Uterus (tissue), 4 donors: ENCODE measurements around the gene PNMA8C. TPM values are rescaled to one million over a fixed set of nuclear protein-coding genes. Genes with fewer than 3 reads are reported as not detected.
A peak's percentile ranks its signal among the peaks of the same experiment; 100 is the strongest.

Experiments used
- DNase-seq, 2 donors: peaks; one replicate each; pipeline ENCODE4 v3.0.0-alpha.2; 2019 to 2020
- H3K27ac ChIP-seq, 2 donors: fragments of 200-600 bp; sonication (generic); 1 replicate in 1 of 2; 2 replicates in 1 of 2; pipeline ENCODE4 v1.5.1; 2016 to 2018
- H3K27me3 ChIP-seq, 2 donors: fragments of 200-600 bp; sonication (generic); one replicate each; pipeline ENCODE4 v1.5.1; 2018 to 2019; ENCODE audit warnings: control low read depth in 1 of 2
- H3K36me3 ChIP-seq, 2 donors: fragments of 200-600 bp; sonication (generic); one replicate each; pipeline ENCODE4 v1.5.1; 2019; ENCODE audit warnings: control low read depth in 1 of 2
- H3K4me1 ChIP-seq, 2 donors: fragments of 200-600 bp; sonication (generic); one replicate each; pipeline ENCODE4 v1.5.1; 2018 to 2019; ENCODE audit warnings: control low read depth in 1 of 2
- H3K4me3 ChIP-seq, 2 donors: fragments of 200-600 bp; sonication (generic); 1 replicate in 1 of 2; 2 replicates in 1 of 2; pipeline ENCODE4 v1.5.1; 2018 to 2019; ENCODE audit warnings: mild to moderate bottlenecking in 1 of 2
- H3K9me3 ChIP-seq, 2 donors: fragments of 200-600 bp; sonication (generic); one replicate each; pipeline ENCODE4 v1.5.1; 2019; ENCODE audit warnings: control low read depth in 1 of 2
- POLR2A ChIP-seq, 2 donors: fragments of 450-650 bp; IDR thresholded peaks; one replicate each; pipeline ENCODE4 v1.6.1; 2016; ENCODE audit warnings: antibody characterized with exemption in 2 of 2, mild to moderate bottlenecking in 1 of 2, moderate library complexity in 1 of 2
- intact Hi-C: fragments of 100-400 bp; cut with DNase I; formaldehyde crosslinking; loops from one replicate; pipeline ENCODE4 v1.15.1; 2023; ENCODE audit warnings: low total_unique reads
- total RNA-seq, 4 donors: library from RNA; depleted of rRNA in 3 of 4; stranded (reverse); fragments of >200 nt in 3 of 4; gene quantifications; one replicate each; pipeline versions ENCODE4 v1.1.0 to v1.2.4, GENCODE V29; 2014 to 2023
- TF ChIP-seq, protein P1 (sequence below), 4 experiments: fragments of 200-600 bp in 2 of 4; fragments of 450-650 bp in 2 of 4; sonication (generic) in 2 of 4; IDR thresholded peaks; one replicate each; pipeline ENCODE4 v1.5.1; 2016 to 2019; ENCODE audit warnings: antibody characterized with exemption in 4 of 4, mild to moderate bottlenecking in 2 of 4, moderate library complexity in 1 of 4
- donor health status: DM: yes; HTN: yes; CAD: no.

Gene PNMA8C
- total RNA-seq, 4 donors from 2014 or later: under 0.01 to 3.7 (median 0.73) TPM; not detected in 1

DNA sequence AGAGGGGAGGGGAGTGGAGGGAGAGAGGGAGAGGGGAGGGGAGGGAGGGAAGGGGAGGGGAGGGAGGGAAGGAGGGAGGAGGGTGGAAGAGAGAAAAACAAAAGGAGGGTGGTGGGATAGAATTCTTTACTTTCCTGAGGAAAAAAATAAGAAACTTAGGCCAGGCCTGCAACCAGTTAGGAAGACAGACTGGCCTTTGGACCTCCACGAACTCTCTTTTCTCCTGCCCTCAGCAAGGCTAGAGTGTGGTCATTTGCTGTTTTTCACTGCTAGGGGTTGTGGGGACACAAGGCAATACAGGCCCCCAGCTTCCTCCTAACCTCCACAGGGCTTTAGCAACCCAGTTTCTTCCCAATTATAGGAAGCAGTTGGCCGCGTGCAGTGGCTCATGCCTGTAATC is 19.5 kb downstream of the PNMA8C start:
- Histone ChIP-seq H3K27me3 (no peaks in the 10 kb centered on the region), H3K27ac (peak overlapping the region; percentile 25 to 78)

DNA sequence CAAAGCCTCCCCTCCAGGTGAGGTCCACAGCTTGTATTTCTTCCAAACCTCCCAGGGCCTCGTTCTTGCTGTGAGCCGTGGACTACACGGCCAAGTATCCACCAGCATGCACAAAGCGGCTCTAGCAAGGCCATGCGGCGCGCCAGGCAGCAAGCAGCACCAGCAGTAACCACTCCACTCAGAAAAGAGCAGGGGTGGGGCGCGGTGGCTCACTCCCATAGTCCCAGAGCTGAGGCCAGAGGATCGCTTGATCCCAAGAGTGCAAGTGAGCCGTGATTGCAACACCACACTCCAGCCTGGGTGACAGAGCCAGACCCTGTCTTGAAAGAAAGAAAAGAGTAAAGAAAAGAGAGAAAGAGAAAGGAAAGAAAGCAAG is 20.1 kb downstream of the PNMA8C start:
- H3K4me1 ChIP-seq: peaks cover 0 to 6% of the 10 kb centered on the region in 2 donors
- no peaks in the 10 kb centered on the region for H3K9me3 ChIP-seq
- H3K36me3 ChIP-seq: no peaks in the 10 kb centered on the region
- DNase-seq: peak; percentile 83 to 85
- TF ChIP-seq POLR2A (IDR thresholded peaks at IDR 0.05): no peak
- TF ChIP-seq, protein P1, sequence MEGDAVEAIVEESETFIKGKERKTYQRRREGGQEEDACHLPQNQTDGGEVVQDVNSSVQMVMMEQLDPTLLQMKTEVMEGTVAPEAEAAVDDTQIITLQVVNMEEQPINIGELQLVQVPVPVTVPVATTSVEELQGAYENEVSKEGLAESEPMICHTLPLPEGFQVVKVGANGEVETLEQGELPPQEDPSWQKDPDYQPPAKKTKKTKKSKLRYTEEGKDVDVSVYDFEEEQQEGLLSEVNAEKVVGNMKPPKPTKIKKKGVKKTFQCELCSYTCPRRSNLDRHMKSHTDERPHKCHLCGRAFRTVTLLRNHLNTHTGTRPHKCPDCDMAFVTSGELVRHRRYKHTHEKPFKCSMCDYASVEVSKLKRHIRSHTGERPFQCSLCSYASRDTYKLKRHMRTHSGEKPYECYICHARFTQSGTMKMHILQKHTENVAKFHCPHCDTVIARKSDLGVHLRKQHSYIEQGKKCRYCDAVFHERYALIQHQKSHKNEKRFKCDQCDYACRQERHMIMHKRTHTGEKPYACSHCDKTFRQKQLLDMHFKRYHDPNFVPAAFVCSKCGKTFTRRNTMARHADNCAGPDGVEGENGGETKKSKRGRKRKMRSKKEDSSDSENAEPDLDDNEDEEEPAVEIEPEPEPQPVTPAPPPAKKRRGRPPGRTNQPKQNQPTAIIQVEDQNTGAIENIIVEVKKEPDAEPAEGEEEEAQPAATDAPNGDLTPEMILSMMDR (IDR thresholded peaks at IDR 0.05): no peak
- peak overlapping the region in 1 of 2 donors; percentile 28 for H3K4me3 ChIP-seq
- intact Hi-C loops: no loop called here
- H3K27ac ChIP-seq: peak overlapping the region; percentile 25 to 78
- H3K27me3 ChIP-seq: no peaks in the 10 kb centered on the region

More for the DNA sequence above, 19.5 kb downstream of the PNMA8C start:
- Histone ChIP-seq H3K36me3 (no peaks in the 10 kb centered on the region), H3K4me1 (peaks cover 0 to 6% of the 10 kb centered on the region in 2 donors), H3K4me3 (no peak overlapping the region), H3K9me3 (no peaks in the 10 kb centered on the region)
- intact Hi-C loops: no loop called here
- no peak for DNase-seq
- TF ChIP-seq, protein P1 (IDR thresholded peaks at IDR 0.05): no peak
- TF ChIP-seq POLR2A (IDR thresholded peaks at IDR 0.05): no peak

DNA sequence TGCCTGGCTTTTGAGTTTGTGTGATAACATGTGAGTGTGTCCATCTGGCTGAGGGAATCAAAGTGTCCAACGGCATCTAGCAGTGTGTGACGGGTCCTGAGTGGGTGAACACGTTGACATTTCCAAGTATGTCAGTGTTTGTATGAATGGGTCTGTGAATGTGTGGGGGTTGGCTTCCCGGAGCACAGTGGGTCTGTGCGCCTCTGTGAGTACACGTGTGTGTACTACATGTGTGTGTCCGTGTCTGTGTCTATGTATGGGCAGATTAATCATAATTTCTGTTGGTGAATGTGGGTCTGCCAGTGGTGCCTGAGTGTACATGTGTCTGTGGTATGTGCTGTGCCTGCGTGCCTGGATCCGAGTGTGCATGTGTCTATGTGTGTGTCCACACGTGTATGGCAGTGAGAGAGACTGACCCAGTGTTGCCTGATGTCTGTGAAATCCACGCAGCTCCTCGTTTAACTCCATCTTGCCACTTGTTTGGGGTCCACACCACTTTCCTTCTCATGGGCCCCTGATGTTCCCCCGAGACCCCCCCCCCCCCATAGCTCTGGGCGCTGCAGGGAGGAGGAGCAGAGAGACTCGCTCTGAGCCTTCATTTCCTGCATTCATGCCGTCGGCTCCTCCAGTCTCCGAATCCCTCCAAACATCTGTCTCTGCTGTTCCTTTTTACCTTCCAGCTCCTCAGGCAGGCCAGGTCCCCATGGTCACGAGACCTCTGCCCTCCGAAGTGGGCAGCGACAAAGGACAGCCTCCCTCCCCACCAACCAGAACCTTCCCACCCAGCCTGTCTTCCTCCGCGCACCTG is 20.7 kb downstream of the PNMA8C start:
- H3K4me3 ChIP-seq: peak overlapping the region in 1 of 2 donors; percentile 28
- no peaks in the 10 kb centered on the region for H3K36me3 ChIP-seq
- H3K4me1 ChIP-seq: peaks cover 0 to 6% of the 10 kb centered on the region in 2 donors
- intact Hi-C loops: no loop called here
- TF ChIP-seq POLR2A (IDR thresholded peaks at IDR 0.05): no peak
- TF ChIP-seq, protein P1 (IDR thresholded peaks at IDR 0.05): no peak
- H3K27ac ChIP-seq: peak overlapping the region; percentile 25 to 78
- H3K27me3 ChIP-seq: no peaks in the 10 kb centered on the region
- no peak for DNase-seq
- no peaks in the 10 kb centered on the region for H3K9me3 ChIP-seq

DNA sequence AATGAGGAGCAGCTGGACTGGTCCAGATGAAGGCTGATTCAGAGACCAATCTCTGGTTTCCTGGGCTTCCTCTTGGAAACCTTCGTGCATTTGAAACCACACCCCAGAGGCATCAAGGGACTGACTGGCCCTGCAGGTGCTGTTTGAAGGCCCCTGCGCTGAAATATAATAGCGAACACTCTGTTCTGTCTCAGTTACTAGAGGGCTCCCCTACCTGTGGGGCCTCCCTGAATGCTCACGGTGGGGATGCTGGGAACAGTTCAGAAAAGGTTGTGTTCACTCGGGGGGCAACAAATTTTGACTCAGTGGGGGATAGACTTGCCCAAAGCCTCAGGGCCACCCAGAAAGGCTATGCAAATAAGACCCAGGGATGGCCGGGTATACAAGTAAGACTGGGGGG is 21.8 kb downstream of the PNMA8C start:
- H3K36me3 ChIP-seq: no peaks in the 10 kb centered on the region
- H3K4me1 ChIP-seq: peaks cover 0 to 6% of the 10 kb centered on the region in 2 donors
- H3K27ac ChIP-seq: no peak overlapping the region
- intact Hi-C loops: no loop called here
- H3K4me3 ChIP-seq: no peak overlapping the region
- no peaks in the 10 kb centered on the region for H3K27me3 ChIP-seq
- TF ChIP-seq POLR2A (IDR thresholded peaks at IDR 0.05): no peak
- TF ChIP-seq, protein P1 (IDR thresholded peaks at IDR 0.05): no peak
- DNase-seq: no peak
- H3K9me3 ChIP-seq: no peaks in the 10 kb centered on the region

DNA sequence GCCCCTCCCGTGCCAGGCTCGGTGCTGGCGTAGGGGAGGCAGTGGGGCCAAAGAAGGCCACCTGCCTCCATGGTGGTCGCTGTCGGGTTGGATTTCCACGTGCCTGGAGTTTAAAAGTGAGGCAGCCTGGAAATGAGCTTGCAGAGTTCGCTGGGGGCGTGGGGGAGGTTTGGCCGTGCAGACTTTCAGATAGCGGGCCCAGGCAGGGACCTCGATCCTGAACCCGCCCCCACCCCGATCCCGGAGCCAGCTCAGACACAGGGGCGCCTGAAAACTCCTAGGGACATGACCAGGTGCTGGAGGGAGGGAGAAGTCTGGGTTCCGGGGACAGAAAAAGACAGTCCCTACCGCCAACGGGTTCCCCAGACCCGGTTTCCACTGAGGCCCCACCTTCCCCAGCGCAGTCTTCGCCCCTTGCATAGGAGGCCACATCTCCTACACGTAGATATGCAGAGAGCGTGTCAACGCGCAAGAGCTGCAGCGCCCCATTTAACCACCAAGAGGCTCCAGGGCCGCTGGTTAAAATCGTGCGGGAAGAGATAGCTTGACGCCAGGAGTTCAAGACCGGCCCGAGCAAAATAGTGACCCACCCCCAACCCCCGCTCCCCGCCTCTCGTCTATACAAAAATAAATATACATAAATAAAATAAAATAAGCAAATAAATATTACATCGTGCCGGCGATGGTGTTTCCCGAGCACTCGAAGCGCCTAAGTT is 23.8 kb downstream of the PNMA8C start:
- Histone ChIP-seq H3K27me3 (no peaks in the 10 kb centered on the region), H3K27ac (peak overlapping the region; percentile 70 to 84), H3K36me3 (no peaks in the 10 kb centered on the region), H3K9me3 (no peaks in the 10 kb centered on the region), H3K4me1 (peaks cover 0 to 6% of the 10 kb centered on the region in 2 donors), H3K4me3 (peak overlapping the region; percentile 33 to 41)
- TF ChIP-seq POLR2A (IDR thresholded peaks at IDR 0.05): no peak
- TF ChIP-seq, protein P1 (IDR thresholded peaks at IDR 0.05): peak in 1 of 4 experiments; percentile 18
- peak in 1 of 2 donors; percentile 59 for DNase-seq
- intact Hi-C loops: loop anchor here (5.0 kb wide), 1 partner anchor 82 kb away; no protein-coding TSS in a partner anchor
